NCI-H1436 treated with DMSO at 0.1 percent for 48 hours (cell line): ENCODE results near the gene MOB3C.

Source experiments
- DNase-seq: peaks from one replicate; lab custom pipeline; 2025; lab: John Stamatoyannopoulos, UW

Gene MOB3C

DNA sequence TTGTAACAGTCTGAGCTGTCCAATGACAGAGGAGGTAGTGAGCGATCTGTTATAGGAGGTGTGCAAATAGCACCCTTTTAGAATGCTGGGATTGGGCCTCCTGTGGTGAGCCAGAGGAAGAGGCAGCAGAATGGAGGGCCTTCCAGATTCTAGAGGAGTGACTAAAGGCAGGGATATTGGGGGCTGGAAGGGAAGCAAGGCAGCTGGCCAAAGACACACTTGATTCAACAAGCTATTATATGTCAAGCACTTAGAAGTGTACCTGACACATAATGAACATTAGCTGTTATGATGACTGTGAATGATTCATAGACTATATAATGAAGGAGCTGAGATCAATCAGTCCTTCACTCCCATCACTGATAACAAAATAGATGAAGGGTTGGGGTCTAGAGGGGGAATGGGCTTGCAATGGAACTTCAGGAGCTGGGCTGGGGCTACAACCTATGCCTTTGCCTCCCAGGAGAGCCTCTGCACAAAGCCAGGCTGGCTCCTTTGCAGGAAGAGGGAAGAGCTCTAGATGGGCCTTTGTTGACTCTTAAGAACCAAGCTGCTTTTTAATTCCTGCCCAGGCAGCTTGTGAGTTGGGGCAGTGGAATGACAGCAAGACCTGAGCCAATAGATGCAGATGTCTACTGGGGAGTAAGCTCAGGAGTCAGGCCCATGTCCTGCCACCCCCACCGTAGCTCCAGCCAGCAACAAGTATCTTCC lies 10.2 kb downstream of the MOB3C start:
- DNase-seq = no peak

DNA sequence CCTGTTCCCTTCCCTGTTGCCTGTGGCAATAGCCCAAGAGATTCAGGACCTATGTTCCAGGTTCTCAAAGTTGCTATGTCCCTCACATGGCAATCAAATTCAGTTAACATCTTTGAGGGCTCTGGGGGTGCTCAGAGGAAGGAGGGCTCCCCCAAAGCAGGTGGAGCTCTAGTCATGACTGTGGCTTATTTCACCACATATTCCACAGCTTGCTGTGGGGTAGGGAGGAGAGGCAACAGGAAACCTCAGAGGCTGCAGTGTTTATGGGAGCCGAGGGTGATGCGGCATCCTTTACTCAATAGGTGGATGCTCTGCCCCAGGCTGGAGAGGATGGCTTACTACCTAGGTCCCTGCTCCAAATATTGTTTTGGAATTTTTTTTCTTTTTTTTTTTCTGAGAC lies 11.4 kb downstream of the MOB3C start:
- no peak for DNase-seq

DNA sequence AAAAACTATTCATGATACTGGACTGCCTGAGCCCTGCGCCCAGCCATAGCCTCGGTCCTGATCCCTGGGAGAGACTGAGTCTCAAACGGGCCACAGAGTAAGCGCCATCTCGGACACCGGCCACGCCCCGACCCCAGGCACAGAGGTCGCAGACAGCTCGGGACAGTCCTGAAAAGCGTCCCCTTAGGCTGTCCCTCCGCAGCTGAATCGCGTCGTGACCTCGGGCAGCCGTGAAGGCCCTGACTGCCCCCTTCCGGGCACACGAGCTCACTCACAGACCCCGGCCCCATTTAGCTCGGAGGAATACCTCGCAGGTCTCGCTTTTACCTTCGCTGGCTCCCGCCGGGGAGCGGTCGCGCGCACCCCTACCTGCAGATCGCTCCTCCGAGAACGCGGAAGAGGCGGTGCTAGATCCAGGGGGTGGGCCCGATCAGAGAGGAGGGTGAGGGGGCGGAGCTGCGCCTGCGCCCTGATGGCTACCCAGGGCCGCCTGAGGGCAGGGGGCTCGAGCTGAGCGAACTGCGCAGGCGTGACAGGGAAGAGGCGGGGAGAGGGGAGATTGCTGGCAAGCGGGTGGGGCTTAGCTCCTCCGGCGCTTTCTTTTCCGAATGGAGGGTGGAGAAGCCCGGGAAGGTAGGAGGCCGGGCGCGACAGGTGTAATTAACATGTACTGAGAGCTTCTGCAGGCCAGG lies 12.6 kb downstream of the MOB3C start, which contains the start of gene MKNK1:
Gene MKNK1 (minus strand): TSS at position 411 of the 692 bp plus-strand sequence. CDS start 20,941 bp downstream, outside the sequence.
- peak; percentile 81 for DNase-seq

DNA sequence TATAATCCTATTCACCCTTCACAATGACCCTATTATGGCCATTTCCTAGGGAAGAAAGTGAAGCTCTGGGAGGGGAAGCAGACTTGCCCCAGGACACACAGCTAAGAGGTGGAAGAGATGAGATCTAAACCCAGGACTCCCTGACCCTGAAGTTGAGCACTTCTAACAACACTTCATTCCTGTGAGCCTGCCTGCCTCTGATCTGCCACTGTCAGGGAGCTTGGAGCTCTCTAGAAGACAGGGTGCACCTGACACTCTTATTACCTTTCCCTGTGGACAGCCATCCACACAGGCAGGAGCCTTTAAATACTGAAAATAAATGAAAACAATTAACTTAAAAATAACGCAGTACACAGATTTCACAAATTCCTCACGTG lies 13.1 kb downstream of the MOB3C start:
- DNase-seq = no peak

DNA sequence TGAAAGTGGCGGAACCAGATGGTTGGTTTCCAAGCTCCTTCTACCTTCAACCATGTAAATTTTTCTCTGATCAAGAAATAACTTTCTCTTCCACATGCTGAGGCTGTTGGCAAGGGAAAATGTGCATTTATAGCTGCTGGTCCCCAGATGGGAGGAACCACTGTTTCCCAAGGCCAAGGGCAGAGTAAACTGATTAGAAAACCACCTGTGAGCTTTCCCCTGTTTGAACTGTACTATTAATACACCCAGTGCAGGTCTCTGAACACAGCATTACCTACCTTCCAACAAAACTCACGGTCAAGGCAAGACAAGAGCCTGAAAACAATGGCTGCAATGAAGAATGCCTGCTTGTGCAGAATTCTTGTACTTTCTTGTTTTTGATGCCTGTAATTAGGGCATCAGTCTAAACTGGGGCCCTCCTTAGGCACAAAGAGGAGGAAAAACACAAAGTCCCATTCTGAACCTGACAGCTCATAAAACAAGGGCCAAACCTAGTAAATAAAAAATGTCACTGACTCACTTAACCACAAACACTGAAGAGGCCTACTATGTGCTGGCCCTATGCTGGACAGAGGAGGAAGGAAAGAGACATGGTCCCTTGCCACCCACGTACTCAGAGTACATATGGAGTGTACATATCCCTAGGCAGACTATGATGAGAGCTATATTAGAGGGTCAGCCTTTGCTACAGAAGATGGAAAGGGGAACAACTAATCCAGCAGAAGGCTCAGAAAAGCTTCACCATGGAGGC lies 15.2 kb downstream of the MOB3C start:
- DNase-seq = no peak

DNA sequence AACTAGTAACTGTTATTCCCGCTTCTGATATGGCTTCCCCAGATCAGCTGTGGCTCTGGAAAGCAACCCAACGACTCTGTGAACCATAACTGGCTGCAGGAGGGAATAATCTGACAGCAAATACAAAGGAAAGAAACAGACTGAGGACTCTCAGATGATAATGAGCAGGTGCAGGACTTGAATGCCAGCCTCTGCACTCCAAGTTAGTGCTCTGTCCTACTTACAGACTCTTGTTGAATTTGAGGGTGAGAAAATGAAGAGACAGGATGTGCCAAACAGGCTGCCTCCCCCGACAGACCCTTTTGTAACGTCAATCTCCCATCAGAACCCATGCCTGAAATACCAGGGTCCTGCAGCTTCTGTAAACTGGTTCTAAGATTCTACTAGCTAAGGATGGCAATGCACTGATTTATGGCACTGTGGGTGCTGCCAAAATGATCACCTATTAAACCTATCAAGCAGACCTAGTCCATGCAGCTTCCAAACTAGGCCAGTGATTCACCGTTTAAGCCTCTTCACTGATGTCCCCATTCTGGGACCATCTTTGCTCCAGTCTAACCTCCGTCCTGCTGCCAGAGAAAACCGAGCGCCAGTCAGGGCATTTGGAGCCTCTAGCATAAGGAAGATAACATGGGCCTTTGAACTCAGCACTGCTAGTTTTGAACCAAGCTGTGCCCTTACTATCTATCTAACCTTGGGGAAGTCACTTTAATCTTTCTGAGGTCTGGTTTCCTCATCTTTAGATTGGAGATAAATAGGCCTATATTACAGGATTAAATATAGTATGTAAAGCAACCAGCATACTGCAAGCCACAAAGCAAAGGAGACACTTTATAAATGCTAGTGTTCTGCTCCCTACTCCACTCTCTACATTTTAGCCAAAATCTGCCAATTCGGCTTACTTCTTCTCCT lies 17.3 kb downstream of the MOB3C start:
- no peak for DNase-seq

DNA sequence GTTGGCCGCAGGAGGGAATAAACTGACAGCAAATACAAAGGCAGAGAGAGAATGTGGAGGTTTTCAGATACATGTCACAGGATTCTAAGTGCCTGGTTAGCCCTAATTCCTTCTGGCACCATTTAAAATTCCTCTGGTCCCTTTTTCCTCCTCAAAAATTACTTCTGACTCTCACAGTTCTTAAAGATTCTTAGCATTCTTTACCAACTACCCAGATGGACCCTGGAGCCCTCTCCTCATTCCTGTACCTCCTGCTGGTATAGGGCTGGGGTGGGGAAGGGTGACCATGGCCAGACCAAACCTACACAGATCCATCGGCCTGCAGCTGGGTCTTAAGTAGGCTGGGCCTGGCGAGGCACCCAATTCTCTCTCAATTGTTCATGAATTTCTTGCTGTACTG lies 19.8 kb downstream of the MOB3C start:
- DNase-seq = no peak

DNA sequence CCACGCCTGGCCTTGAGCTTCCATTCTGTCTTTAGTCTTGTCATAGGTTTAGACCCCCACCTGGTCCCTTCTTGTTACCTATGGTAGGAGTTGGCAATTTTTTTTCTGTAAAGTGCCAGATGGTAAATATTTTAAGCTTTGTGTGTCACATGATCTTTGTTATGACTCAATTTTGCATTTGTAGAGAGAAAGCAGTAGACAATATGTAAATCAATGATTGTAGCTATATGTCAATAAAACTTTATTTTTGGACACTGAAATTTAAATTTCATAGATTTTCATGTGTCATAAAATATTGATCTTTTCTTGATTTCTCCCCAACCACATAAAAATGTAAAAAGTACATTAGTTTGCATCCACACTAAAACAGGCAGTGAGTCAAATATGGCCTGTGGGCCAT lies 20.6 kb downstream of the MOB3C start:
- no peak for DNase-seq

DNA sequence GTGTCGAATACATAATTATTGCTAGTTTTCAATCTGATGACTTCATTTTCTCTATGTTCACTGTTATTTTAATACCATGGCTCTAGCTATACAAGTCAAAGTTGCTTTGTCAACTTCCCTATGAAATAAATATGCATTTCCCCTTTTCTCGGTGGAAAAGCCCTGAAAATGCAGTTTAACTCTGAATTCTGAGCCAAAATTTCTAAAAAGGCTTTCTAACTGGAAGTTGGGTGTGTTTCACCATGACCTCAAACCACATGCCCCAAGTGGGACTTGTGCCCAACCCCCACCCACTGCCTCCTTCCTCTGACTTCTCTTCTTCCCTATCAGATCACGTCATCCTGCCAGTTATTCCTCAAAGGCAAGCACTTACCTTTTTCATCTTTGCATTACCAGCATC lies 21.5 kb downstream of the MOB3C start:
- DNase-seq = no peak

DNA sequence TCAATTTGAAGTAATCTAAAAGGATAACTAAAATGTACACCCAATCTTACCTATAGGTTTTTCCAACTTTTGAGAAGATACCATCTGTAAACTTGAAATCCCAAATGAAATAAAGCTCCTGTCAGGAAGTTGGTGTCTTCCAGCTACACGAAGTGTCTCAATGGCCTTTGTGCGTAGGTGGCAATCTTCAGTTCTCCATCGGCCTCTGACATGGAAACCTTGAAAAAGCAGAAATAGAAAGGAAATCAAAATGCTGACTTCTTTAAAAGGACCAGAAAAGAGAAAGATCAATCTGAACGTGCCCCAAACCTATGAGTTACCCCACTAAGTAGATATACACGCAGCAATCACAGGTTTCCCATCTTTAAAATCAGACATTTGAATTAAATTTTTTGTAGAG lies 22.5 kb downstream of the MOB3C start:
- no peak for DNase-seq

DNA sequence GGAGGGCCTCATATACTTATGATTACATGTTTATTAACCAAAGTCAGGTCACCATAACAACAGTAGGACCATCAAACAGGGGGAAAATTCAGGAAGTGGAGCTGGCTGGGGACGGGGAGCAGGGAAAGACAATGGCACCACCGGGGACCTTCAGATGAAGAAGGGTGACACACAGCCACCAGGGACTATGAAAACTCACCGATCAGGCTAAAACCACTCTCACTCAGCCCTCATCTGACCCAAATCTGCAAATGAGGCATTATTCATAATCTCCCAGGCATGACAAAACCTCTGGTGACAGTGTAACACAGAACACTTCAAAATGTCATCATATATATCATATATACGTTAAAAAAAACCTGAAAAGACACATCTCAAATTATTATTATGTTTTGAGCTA lies 23.8 kb downstream of the MOB3C start:
- DNase-seq = no peak

DNA sequence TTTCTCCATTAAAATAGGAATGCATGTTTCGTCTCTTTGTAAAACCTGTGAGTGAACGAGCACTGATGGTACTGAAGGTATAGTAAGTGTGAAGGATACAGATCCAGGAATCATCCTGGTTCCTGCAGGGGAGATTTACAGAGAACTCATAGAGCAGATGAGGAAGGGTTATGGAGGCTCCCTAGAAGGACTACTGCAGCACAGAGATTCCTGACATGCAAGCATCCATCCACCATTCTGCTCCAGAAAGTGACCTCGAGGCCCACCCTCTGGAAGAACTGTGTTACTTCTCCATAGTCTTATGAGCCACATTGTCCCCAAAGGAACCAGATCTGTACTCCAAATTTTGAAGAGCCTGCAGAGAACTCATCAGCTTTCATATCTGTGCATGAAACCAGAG lies 27.1 kb downstream of the MOB3C start:
- no peak for DNase-seq

DNA sequence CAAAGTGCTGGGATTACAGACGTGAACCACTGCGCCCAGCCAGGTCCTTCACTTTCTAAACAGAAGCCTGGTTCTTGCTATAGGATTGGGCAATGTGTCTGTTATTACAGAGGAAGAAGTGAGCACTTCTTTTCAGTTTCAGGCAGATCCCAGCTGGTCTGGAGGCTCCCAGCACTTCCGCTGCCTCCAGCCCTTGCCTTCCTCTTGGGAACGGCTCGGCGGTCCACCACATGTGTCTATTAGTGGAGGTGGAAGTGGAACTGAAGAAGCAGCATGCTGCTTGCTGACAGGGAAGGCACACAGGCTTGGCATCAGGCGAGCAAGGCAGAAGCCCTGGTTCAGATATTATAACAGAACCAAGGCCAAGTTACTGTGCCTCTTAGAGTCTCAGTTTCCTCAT lies 29.5 kb downstream of the MOB3C start:
- DNase-seq = no peak

DNA sequence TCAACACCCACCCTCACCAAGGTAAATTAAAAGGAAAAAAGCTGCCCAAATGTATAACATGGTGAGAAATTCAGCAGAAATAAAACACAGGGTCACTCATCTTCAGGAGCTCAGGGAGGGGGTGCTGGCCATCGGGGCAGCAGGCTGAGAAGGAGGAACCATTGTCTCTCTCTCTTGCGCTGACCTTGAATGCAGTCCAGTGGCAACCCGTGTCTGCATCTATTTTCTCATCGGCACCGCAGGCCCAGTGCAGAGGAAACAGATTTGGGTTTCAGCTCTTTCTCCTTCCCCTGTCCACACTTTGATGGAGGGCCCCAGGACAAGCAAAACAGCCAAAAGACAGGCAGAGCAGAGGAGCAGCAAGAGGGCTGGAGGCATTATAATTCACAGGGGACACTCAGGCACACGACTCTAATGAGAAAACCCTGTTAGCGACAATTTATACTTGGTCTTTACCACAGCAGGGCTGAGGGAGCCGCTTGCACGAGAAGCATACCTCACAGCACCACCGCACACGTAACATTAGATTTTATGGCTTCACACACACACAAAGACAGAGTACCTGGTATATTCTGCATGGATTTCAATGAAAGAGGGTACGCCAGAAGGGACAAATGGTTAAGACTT lies 31.2 kb downstream of the MOB3C start:
- DNase-seq = no peak

DNA sequence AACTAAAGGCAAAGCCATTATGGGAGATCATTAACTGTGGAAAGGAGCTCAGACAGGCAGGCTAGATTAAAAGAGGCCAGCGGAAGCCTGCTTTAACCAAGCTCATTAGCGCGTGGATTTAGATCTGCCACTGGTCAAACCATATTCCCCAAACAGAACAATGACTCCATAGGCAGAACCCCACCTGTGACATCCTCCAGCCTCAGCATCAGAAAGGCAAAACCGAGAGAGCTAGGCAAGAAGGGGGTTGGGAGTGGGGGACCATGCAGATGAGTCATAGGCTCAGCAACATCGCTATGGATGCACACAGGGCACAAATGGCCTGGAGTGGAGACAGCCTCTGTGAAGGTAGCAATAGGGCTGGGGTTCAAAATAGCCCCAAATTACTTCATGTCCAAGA lies 33.1 kb downstream of the MOB3C start:
- no peak for DNase-seq

DNA sequence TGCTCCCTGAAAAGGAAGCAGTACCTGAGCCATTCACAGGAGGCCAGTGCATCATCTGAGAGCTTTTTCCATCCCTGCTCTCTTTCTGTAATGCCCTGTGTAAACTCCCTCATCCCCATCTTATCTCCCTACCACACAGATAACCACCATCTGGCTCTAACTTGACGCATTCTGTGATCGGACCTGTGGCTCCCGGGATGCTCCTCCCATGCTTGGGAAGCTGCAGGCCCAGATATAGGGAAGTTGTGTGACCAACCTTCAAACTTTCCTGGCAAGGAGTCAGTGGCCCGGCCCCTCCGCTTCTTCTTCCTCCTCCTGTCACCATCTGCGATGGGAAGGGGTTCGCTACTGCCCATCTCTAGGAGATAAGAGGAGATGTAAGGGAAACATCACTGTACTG lies 33.6 kb downstream of the MOB3C start:
- DNase-seq = no peak

DNA sequence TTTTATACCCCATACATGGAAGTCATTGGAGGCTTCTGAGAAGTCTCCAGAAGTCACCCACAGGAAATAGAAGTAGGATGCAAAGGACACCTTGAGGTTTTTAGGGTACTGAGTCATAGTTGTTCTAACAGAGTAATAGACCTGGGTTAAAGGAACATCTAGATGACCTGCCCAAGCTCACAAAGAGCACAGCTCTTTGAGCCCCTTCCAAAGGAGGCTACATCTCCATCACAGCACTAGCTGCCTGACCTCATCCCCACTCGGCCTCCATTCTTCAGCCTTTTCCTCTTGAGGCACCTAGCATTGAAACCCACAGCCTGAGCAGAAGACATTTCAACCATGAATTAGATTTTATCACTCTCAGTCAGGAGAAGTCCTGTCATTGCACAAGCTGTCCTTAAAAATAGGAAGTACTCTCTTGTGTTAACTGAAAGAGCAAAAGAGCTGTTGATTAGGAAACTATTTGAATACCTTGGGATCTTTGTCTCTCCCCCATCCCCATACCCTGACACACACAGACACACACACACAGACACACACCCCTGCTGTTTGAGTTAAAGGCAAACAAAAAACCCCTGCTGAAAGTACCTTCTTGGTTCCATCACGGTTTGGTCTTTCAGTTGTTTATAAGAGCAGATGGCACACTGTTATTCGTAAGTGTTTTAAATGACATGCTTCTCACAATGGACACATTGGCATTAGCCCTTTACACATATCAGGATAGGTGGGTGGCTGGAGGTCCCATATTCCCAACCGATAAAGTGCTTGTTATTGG lies 34.7 kb downstream of the MOB3C start:
- no peak for DNase-seq

DNA sequence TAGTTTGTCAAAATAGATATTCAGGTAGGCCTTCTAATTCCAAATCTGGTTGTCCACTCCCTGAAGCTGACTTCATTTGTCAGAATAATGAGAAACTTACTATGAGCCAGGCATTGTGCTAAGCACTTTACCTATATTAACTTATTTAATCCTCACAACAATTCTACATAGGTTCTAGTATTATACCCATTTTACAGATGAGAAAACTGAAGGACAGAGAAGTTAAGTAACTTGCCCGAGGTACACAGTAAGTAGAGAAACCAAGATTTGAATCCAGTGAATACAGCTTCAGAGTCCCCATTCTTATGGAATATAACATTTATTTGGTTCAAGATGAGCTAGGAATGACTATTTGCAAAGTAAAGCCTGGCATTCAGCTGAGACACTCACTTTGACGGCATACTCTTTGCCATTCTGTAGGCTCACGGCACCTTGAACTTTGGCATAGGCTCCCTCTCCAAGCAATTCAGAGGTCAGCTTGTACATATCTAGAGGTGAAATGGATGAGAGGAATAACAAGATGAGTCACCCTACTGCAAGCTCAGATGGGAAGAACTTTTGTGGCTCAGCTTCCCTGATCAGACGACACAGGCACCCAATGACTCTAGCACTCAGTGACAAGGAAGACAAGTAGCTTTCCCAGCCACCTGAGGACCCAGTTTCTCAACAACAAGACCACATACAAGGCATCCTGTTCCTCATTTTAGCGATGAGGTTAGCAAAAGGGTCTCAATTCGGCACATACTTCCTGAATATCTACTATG lies 36.3 kb downstream of the MOB3C start:
- DNase-seq = no peak

DNA sequence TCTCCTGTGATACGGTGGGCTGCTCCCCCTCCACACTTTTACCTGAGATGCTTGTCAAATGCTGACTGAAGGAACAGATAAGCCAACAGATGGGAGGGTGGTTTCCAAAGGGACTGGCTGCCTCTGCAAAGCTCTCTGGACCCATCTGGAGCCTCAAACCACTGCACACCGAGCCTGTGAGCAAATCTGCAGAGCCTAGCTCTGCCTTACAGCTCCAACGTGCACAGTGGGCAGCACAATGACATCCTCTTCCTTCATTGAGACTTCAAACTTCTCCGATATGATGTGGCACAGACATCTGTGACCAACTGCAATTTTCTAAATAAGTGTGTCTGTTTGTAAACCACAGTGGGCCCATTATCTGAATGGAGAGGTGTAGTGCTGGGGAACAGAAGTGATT lies 38.9 kb downstream of the MOB3C start:
- no peak for DNase-seq

DNA sequence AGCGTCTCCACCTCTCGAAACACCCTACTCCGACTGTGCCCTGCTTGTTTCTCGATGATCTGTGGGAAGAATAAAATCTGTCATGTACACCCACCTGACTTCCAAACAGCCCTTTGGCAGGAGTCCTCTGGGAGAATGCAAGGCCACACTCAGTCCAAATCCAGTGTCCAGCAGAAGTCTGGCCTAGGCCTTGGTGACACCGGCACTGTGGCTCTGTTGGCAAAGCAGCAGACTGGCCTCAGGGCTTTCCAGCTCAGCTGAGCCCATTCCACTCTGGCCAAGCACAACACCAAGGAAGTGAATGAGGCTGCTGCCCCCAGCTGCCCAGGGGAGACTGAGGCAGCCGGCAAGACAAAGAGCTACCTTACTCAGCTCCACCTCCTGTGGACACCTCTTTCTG lies 40.0 kb downstream of the MOB3C start:
- DNase-seq = no peak
